HG03095 (cell line): ENCODE measurements around the gene PDLIM1.
A peak's percentile ranks its signal among the peaks of the same experiment; 100 is the strongest.

ENCODE experiments used
- ATAC-seq: cut with Tn5 transposase; IDR thresholded peaks from one replicate; pipeline ENCODE4 v1.9.1; 2021; ENCODE audit warnings: moderate library complexity; ENCODE audit not compliant: unreplicated experiment

The PDLIM1 gene

GRCh38 chr10:95265572-95265971 is 25.2 kb downstream of the PDLIM1 start:
- no peak for ATAC-seq

GRCh38 chr10:95264227-95265051 is 26.4 kb downstream of the PDLIM1 start:
- ATAC-seq, result no peak

GRCh38 chr10:95263864-95264226 is 27.0 kb downstream of the PDLIM1 start:
- ATAC-seq, result no peak

DNA sequence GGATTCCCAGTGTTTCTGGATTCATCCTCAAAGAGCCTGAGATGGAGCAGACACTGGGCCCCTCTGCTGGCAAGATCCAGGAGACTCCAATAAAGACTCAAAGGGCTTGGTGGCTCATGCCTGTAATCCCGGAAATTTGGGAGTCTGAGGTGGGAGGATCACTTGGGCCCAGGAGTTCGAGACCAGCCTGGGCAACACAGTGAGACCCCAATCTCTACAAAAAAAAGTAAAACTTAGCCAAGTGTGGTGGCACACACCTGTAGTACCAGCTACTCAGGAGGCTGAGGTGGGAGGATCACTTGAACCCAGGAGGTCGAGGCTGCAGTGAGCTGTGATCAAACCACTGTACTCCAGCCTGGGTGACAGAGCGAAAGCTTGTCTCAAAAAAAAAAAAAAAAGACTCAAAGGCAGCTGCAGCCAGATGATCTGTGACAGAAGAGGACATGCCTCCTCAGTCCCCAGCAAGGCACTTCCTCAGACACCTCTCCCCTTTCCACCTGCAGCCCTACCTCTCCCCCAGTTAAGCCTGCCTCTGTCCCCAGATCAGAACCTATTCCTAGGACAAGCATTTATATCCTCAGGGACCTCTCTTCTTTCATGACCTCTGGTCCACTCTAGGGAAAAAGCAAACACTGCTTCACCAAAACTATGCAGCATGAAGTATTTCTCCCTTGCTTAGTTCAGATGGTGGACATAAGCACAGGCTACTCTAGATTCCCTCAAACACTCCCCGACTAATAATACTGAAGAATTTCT is 27.9 kb downstream of the PDLIM1 start:
- ATAC-seq, result no peak

- ATAC-seq, result no peak
Measured at GRCh38 chr10:95261926-95262325, 28.9 kb downstream of the PDLIM1 start.

GRCh38 chr10:95260909-95261552 is 29.8 kb downstream of the PDLIM1 start:
- ATAC-seq, result no peak

DNA sequence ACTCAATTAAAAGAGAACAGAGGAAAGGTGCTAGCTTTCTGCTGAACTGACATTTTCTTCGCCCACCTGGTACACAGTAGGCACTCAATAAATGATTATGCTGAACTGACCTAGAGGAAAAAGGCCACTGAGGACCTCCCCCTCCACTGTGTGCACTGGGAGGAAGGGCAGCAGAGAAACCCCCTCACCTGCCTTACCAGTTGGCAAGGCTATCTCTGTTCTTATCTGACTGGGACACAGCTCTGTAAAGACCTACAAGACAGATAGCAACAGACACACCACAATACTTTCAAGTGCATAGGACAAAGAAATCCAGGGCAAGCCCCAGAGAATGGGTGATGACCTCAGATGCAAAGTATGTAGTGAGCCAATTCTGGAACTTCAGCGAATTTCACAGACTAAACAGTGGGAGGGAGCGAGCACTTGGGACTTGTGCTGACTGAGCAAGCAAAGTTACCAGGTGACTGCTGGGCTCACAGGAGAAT is 30.4 kb downstream of the PDLIM1 start:
- no peak for ATAC-seq

DNA sequence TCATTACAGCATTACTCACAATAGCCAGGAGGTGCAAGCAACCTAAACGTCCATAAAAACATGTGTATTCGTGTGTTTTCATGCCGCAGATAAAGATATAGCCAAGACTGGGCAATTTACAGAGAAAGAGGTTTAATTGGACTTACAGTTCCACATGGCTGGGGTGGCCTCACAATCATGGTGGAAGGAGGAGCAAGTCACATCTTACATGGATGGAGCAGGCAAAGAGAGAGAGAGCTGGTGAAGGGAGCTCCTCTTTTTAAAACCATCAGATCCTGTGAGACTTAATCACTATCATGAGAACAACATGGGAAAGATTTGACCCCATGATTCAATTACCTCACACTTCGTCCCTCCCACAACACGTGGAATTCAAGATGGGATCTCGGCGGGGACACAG is 33.0 kb downstream of the PDLIM1 start:
- ATAC-seq, result no peak

DNA sequence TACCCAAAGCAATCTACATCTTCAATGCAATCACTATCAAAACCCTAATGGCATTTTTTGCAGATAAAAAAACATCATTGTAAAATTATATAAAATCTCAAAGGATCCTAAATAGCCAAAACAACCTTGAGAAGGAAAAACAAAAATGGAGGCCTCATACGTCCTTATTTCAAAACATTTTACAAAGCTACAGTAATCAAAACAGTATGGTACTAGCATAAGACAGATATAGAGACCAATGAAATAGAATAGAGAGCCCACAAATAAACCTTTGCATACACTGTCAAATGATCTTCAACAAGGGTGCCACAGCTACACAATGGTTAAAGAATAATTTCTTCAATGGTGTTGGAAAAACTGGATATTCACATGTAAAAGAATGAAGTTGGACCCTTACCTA is 34.5 kb downstream of the PDLIM1 start:
- no peak for ATAC-seq

- no peak for ATAC-seq
Measured at GRCh38 chr10:95254629-95255028, 36.2 kb downstream of the PDLIM1 start.

- no peak for ATAC-seq
Measured at GRCh38 chr10:95253686-95254085, 37.1 kb downstream of the PDLIM1 start.

DNA sequence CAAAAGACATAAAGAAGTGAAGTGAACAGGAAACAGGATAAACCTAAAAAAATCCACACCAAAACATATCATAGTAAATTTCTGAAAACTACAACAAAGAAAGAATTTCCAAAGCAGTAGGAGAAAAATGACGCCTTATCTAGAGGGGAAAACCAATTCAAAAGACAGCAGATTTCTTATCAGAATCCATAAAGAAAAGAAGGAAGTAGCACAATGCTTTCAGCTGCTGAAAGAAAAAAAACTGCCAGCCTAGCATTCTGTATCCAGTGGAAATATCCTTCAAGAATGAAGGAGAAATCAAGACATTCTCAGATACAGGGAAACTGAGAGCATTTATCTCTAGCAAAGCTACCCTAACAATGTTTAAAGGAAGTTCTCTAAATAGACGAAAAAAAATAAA is 37.8 kb downstream of the PDLIM1 start:
- ATAC-seq, result no peak

DNA sequence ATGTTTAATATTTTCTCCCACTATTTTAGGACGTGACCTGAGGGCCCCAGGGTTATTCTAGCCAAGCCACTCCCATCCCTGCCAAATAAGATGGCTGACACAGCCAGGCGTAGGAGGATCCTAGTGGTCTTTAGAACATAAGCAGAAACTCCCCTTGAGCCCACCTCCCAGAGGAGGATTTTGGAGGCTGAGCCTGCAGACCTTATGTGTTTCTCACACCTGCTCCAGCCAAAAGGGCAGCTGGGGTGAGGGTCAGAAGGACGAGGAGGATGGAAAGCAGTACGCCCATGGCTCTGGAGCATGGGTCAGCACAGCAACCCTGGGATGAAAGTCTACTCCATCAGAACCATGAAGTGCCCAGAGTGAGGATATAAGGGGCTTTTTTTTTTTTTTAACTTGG is 39.9 kb downstream of the PDLIM1 start:
- no peak for ATAC-seq

DNA sequence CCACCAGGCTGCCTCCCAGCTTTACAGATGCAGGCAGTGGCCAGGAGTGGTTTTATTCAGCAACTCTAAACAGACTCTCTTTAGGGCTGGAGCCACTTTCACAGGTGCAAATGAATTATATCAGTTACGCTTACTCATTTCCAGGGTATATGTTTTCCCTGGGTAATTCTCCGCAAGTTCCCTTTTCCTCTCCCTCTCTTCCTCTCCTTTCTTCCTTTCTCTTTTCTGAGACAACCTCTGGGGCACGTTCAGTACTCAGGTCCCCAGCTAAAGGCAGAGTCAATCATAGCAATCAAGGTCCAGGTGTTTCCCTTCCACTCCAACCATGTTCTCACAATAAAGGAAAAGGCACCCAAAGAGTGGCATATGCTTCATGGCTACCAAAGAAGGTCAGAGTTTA is 41.3 kb downstream of the PDLIM1 start:
- no peak for ATAC-seq

DNA sequence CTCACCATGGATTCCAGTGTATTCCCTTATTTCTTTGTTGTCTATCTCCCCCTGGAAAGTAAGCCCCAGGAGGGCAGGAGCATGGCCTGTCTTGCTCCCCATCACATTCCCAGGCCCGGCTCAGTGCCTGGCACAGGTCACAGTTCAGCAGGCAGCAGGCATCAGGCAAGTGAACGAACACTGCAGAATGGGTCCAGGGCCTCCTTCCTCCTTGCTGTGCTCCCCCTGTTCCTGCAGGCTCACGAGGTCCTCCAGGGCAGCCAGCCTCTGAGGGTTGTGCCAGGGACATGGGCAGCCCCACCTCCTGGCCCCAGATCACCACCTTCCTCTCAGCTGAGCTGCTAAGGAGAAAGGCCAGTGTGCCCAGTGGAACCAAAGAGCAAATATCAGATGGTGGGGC is 41.8 kb downstream of the PDLIM1 start:
- ATAC-seq, result no peak

DNA sequence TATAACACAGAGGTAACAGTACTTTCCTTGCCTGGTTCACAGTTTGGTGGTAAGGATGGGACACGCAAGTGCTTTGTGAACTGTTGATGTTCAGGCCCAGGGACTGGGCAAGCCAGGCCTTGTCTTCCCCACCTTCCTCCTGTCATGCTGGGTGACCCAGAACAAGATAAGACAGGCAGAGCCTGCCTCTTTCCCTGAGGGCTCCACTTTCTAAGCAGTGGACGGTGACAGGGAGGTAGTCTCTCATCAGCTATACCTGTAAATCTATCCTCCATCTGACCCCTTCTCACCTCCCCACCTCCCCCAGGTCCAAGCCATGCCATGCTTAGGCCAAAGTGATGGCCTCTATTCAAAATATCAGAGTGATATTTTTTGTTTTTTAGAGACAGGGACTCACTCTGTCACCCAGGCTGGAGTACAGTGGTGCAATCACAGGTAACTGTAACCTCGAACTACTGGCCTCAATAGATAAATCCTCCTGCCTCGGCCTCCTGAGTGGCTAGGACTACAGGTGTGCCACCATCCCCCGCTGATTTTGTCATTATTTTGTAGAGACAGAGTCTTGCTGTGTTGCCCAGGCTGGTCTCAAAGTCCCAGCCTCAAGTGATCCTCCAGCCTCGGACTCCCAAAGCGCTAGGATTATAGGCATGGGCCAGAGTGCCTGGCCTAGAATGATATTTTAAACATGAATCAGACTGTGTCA is 42.8 kb downstream of the PDLIM1 start:
- ATAC-seq, result no peak

- no peak for ATAC-seq
Measured at GRCh38 chr10:95247200-95247880, 43.5 kb downstream of the PDLIM1 start.

- no peak for ATAC-seq
Measured at GRCh38 chr10:95246582-95247051, 44.2 kb downstream of the PDLIM1 start.

DNA sequence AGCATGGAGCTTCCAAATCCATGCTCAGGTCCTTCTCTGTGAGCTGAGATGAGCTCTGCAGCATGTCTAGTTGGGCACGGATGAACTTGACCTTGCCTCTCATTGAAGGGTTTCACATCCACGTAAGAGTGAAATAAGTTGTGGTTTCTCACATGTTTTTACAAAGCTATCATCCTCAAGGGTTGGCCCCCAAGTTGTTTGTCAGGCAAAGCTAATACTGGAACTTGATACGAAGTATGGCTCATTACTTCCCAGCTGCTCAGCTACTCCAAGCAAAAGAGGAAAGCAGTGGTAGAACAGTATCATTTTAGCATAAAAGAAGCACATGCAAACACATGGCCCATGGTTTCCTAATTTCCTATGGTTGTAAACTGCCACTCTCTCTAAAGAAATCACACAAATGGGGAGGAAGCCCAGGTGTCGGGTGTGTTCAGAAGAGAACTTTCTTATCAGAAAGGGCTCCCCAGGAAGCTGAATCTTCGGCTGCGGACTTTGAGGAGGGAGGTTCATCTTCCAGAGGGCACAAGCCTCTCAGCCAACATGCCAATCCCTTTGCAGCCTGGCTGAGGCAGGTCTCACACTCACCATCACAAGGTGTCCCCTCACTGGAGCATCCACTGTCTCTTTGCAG is 45.3 kb downstream of the PDLIM1 start:
- ATAC-seq, result peak; percentile 87

DNA sequence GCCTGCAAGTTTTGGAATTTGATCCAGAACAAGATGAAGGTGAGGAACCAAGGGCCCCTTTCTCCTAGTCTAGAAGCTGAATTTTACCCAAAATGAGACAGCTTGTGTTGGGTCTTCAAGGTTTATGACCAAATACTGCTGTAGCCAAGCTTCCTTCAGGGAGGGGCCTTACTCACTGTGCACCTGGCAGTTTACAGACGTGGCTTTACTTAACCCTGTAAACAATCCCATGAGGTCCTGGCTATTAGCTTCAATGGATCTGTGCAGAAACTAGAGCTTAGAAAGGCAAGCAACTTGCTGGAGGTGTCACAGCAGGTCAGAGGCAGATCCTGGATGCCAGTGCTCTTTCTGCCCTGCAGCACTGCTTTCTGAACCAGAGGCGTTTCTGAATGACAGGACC is 46.7 kb downstream of the PDLIM1 start:
- no peak for ATAC-seq
